ENCODE measurements around the gene ZNRF3.

Gene ZNRF3

DNA sequence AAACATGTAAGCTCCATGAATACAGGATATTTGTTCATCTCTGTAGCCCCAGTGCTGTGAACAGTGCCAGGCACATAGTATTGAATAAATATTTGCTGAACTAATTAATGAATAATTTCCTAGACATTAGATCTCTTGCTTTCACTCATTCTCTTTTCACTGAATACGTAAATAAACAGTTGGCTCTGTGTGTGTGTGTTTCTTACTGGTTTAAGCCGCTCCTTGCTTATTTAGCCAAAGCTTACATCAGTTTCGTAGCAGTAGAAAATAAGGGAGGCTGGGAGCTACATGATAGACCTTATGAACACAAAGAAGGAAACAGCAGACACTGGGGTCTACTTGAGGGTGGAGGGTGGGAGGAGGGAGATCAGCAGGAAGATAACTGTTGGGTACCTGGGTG lies 206.7 kb downstream of the ZNRF3 start:
- DNase-seq: no peak
- Mint-ChIP-seq H3K36me3 (ENCODE audit: low read depth) (no peaks in the 10 kb centered on the region), H3K4me3 (no peak overlapping the region), H3K4me1 (no peaks in the 10 kb centered on the region), H3K27ac (no peak overlapping the region), H3K9me3 (no peaks in the 10 kb centered on the region), H3K27me3 (peaks cover 11% of the 10 kb centered on the region)
- no peak for ATAC-seq

DNA sequence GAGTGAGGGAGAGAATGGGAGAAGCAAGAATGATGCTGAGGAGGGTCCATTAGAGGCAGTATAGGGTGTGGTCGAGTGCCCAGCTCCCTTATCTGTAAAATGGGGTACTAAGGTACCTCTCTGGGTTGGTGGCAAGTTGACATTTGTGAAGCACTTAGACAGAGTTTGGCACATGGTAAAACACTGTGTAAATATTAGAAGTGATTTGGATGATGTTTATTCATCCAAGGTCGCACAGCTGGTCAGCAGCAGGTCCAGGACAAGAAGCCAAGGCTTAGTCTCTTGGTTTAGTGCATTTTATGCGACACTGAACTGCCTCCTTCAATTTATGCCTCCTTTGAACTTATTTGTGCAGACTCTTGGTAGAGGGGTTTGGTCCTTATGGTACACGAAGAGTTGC lies 208.9 kb downstream of the ZNRF3 start:
- ATAC-seq: no peak
- Mint-ChIP-seq H3K9me3 (no peaks in the 10 kb centered on the region), H3K4me1 (no peaks in the 10 kb centered on the region), H3K4me3 (no peak overlapping the region), H3K27ac (no peak overlapping the region), H3K27me3 (peaks cover 9% of the 10 kb centered on the region), H3K36me3 (ENCODE audit: low read depth) (no peaks in the 10 kb centered on the region)
- DNase-seq: no peak

- peaks cover 9% of the 10 kb centered on the region for H3K27me3 Mint-ChIP-seq
Observed at GRCh38 chr22:29093030-29093429, 209.7 kb downstream of the ZNRF3 start.

DNA sequence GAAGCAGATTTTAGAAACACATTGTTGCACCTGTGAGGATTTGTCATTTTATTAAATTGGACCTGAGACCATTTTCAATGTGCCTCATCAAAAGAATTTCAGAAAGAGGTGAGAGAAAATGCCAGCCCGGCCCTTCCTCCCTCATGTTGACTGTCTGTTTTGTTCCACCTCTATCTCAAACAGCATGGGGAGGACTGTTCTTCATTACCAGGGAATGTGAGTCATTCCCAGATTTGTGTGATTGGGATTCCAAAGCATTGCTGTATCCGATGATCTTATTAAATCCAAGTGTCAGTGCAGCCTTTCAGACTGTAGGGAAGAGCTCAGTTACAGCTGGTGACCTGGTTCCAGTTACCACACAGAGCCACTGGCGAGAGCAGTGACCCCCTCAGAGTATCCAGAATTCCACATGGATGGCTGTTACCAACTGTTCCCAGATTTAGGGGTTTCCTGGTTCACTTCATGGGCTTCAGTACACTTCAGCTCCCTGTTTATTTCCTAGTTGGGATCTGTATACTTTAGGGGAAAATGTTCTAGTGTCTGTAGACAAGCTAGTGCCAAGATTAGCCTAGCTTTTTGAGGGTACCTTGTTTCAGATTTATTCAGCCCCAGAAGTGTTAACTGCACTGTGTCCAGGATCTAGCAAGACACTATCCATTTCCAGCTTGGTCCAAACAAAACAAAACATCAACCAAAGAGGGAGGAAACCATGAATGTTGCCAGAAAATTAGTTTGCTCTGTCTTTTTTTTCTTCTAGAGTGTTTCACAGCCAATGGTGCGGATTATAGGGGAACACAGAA lies 210.3 kb downstream of the ZNRF3 start:
- H3K36me3 Mint-ChIP-seq (ENCODE audit: low read depth): no peaks in the 10 kb centered on the region
- no peaks in the 10 kb centered on the region for H3K9me3 Mint-ChIP-seq
- no peak overlapping the region for H3K27ac Mint-ChIP-seq
- ATAC-seq (no peak), DNase-seq (no peak)
- no peaks in the 10 kb centered on the region for H3K4me1 Mint-ChIP-seq
- H3K4me3 Mint-ChIP-seq: no peak overlapping the region
- H3K27me3 Mint-ChIP-seq: peaks cover 9% of the 10 kb centered on the region

More at GRCh38 chr22:29093030-29093429, 209.7 kb downstream of the ZNRF3 start:
- Mint-ChIP-seq H3K4me1 (no peaks in the 10 kb centered on the region), H3K27ac (no peak overlapping the region), H3K36me3 (ENCODE audit: low read depth) (no peaks in the 10 kb centered on the region), H3K4me3 (no peak overlapping the region), H3K9me3 (no peaks in the 10 kb centered on the region)
- ATAC-seq (no peak), DNase-seq (no peak)

DNA sequence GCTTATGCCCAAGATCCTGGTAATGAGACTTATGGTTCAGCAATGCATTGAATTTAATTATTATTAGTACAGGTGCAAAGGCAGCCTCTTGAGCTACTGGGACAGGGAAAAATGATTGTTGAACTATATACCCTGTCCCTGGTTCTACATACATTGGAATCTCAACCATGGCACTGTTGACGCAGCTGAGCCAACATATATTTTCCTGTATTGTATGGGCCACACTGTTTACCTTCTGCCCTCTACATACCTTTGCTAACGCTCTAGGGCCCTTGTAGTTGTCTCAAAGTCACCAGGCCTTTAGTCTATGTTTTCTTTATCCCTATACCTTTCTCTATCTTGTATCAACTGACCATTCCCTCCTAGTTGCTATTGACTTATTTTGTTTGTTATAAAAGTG lies 212.1 kb downstream of the ZNRF3 start:
- peaks cover 5% of the 10 kb centered on the region for H3K27me3 Mint-ChIP-seq
- ATAC-seq (no peak), DNase-seq (no peak)
- no peaks in the 10 kb centered on the region for H3K36me3 Mint-ChIP-seq (ENCODE audit: low read depth)
- no peak overlapping the region for H3K4me3 Mint-ChIP-seq
- H3K4me1 Mint-ChIP-seq: no peaks in the 10 kb centered on the region
- H3K9me3 Mint-ChIP-seq: no peaks in the 10 kb centered on the region
- H3K27ac Mint-ChIP-seq: no peak overlapping the region

- DNase-seq (no peak), ATAC-seq (no peak)
- no peaks in the 10 kb centered on the region for H3K4me1 Mint-ChIP-seq
- H3K27ac Mint-ChIP-seq: no peak overlapping the region
- no peaks in the 10 kb centered on the region for H3K9me3 Mint-ChIP-seq
- H3K27me3 Mint-ChIP-seq: peaks cover under 1% of the 10 kb centered on the region
- H3K36me3 Mint-ChIP-seq (ENCODE audit: low read depth): no peaks in the 10 kb centered on the region
- H3K4me3 Mint-ChIP-seq: no peak overlapping the region
Observed at GRCh38 chr22:29096736-29097669, 213.6 kb downstream of the ZNRF3 start.

- H3K27me3 Mint-ChIP-seq: no peaks in the 10 kb centered on the region
- DNase-seq (no peak), ATAC-seq (no peak)
Observed at GRCh38 chr22:29098296-29098695, 214.9 kb downstream of the ZNRF3 start.

DNA sequence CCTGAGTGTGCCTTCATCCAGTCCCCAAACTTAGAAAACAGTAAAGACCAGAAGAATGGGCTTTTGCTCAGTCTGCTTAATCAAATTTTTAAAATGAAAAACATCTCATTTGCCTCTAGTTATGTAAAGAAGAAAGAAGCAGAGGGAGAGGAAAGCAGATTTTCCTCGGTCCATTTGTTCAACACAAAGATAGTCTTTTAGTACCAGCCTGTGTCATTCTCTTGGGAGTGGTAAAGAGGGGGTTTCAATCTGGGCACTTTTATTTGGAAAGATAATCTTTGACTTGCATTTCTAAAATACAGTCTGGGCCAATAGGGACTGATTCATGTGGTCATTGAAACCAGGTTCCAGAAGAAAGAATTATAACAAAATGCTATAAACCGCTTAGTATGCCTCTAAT lies 218.9 kb downstream of the ZNRF3 start:
- no peak for DNase-seq
- no peaks in the 10 kb centered on the region for H3K36me3 Mint-ChIP-seq (ENCODE audit: low read depth)
- ATAC-seq: no peak
- H3K4me1 Mint-ChIP-seq: no peaks in the 10 kb centered on the region
- H3K9me3 Mint-ChIP-seq: no peaks in the 10 kb centered on the region
- H3K27me3 Mint-ChIP-seq: peaks cover 2% of the 10 kb centered on the region
- no peak overlapping the region for H3K4me3 Mint-ChIP-seq
- no peak overlapping the region for H3K27ac Mint-ChIP-seq

More at GRCh38 chr22:29098296-29098695, 214.9 kb downstream of the ZNRF3 start:
- H3K36me3 Mint-ChIP-seq (ENCODE audit: low read depth): no peaks in the 10 kb centered on the region
- H3K4me1 Mint-ChIP-seq: no peaks in the 10 kb centered on the region
- no peaks in the 10 kb centered on the region for H3K9me3 Mint-ChIP-seq
- H3K27ac Mint-ChIP-seq: no peak overlapping the region
- no peak overlapping the region for H3K4me3 Mint-ChIP-seq

DNA sequence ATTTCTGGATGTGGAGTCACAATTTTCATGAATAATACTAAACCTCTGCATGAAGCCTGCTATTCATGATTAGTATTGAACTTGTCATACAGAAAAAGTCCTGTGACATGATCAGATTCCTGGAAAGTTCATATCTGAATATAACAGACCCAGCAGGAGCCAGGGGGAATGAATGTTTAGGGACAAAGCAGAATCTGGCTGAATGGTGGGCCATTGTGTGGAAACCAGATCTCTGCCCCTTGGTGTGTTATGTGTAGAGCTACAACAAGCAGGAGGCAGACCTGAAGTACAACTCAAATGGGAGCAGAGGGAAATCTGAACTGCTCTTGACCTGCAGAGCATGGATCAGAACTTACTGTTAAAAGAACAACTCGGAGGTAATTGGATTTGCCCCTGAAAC lies 219.7 kb downstream of the ZNRF3 start:
- Mint-ChIP-seq H3K36me3 (ENCODE audit: low read depth) (no peaks in the 10 kb centered on the region), H3K4me3 (no peak overlapping the region), H3K27me3 (peaks cover 6% of the 10 kb centered on the region), H3K27ac (no peak overlapping the region), H3K9me3 (no peaks in the 10 kb centered on the region), H3K4me1 (no peaks in the 10 kb centered on the region)
- DNase-seq (no peak), ATAC-seq (no peak)

DNA sequence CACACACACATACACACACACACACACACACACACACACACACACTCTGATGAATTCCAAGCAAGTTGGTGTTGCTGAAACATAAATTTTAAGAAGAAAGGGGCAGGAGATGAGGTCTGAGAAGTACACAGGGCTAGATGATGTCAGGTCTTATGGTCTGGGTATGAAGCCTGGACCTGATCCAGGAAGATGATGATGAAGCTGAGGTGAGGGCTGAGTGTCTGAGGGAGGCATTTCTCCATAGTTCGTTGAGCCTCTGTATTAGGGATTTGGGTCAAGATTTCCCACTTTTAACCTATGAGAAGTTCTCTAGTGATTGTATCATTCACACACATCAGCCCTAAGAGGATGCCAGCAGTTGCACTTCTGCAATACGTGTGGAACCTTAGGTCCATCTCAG lies 222.1 kb downstream of the ZNRF3 start:
- ATAC-seq: no peak
- H3K4me1 Mint-ChIP-seq: no peaks in the 10 kb centered on the region
- DNase-seq: no peak
- peaks cover 8% of the 10 kb centered on the region for H3K27me3 Mint-ChIP-seq
- H3K27ac Mint-ChIP-seq: no peak overlapping the region
- H3K36me3 Mint-ChIP-seq (ENCODE audit: low read depth): no peaks in the 10 kb centered on the region
- H3K4me3 Mint-ChIP-seq: no peak overlapping the region
- H3K9me3 Mint-ChIP-seq: no peaks in the 10 kb centered on the region

DNA sequence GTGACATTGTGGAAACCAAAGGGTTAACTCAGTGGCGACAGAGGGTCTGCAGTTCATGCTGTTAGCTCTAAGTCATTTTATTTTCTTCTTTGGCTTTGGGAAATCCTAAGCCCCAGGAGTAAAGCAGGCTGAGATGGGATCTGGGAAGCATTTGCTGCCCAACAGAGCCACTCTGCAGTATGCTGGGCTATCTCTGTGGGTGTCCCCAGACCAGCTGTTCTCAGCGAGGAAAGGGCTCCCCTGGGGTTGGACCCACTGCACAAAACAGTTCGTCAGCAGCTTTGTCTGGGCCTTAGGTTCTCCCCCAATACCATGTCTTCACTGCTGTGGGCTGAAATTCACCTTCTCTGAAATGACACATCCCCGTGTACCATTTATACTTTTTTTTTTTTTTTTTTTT lies 223.5 kb downstream of the ZNRF3 start:
- Mint-ChIP-seq H3K4me3 (no peak overlapping the region), H3K27me3 (peaks cover 8% of the 10 kb centered on the region), H3K36me3 (ENCODE audit: low read depth) (no peaks in the 10 kb centered on the region), H3K27ac (no peak overlapping the region), H3K4me1 (no peaks in the 10 kb centered on the region), H3K9me3 (no peaks in the 10 kb centered on the region)
- DNase-seq (no peak), ATAC-seq (no peak)
